Measurements from ENCODE around the gene CFAP119. TPM values are rescaled to one million over a fixed set of nuclear protein-coding genes. Genes with fewer than 3 reads are reported as not detected.

Gene CFAP119
- total RNA-seq, 6 experiments from 2014 or later: 4.3 to 7.6 (median 5.1) TPM

DNA sequence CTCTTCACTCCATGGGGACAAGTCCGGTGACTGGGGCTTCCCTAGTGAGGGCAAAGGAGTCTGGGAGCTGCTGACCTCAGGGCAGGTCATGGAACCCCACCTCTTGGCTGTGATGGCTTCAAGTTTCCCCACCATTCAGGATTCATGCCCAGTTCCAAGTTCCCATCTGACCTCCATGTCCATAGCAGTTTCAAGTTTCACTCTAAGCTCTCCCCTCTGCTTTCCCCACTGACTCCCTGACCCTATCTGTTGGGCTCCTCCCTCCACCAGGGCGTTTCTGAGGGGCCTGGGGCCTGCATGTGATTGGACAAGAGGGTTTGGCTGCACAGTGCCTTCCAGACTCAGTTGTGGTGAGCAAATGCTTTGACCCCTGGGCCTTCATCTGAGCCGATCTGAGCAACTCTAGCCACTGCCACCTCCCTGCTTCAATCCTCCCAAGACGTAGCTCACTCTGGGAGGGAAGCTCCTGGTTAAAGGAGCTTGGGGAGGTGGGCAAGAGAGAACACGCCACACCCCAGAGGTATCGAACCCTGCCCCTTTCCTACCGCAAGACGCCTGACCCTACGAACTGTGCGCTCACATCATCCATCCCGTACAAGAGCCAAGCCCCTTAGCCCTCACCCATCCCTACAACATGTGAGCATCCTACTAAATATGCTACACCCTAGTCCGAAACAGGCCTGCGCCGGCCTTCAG lies 16.8 kb upstream of the CFAP119 start:
- peak overlapping the region; percentile 76 for H3K27ac Mint-ChIP-seq
- H3K27me3 Mint-ChIP-seq (ENCODE audit: insufficient read depth): peaks cover 13% of the 10 kb centered on the region
- no peak for DNase-seq
- H3K4me1 Mint-ChIP-seq (ENCODE audit: low read depth): peaks cover 35% of the 10 kb centered on the region
- no peaks in the 10 kb centered on the region for H3K9me3 Mint-ChIP-seq
- peak overlapping the region; percentile 36; the same call in 1 of the 2 replicates for H3K4me3 Mint-ChIP-seq
- TF ChIP-seq CTCF (IDR thresholded peaks at IDR 0.05): no peak
- H3K36me3 Mint-ChIP-seq (ENCODE audit: low read depth): peaks cover 12% of the 10 kb centered on the region; the same call in 1 of the 2 replicates

GRCh38 chr16:30777591-30778297 lies 15.9 kb upstream of the CFAP119 start:
- Mint-ChIP-seq H3K4me3 (0 out of 2 replicates have a peak overlapping the region, but pooled peaks have one; percentile 93), H3K27me3 (ENCODE audit: insufficient read depth) (peaks cover 13% of the 10 kb centered on the region), H3K27ac (peak overlapping the region; percentile 97), H3K4me1 (ENCODE audit: low read depth) (peaks cover 35% of the 10 kb centered on the region), H3K9me3 (no peaks in the 10 kb centered on the region), H3K36me3 (ENCODE audit: low read depth) (peaks cover 11% of the 10 kb centered on the region; the same call in 1 of the 2 replicates)
- TF ChIP-seq CTCF (IDR thresholded peaks at IDR 0.05): no peak
- DNase-seq: no peak

- H3K9me3 Mint-ChIP-seq: no peaks in the 10 kb centered on the region
- peaks cover 17% of the 10 kb centered on the region for H3K27me3 Mint-ChIP-seq (ENCODE audit: insufficient read depth)
- peaks cover 24% of the 10 kb centered on the region; the same call in 1 of the 2 replicates for H3K36me3 Mint-ChIP-seq (ENCODE audit: low read depth)
- peaks cover 35% of the 10 kb centered on the region for H3K4me1 Mint-ChIP-seq (ENCODE audit: low read depth)
- DNase-seq: peak; percentile 83
- no peak for TF ChIP-seq CTCF (IDR thresholded peaks at IDR 0.05)
- H3K27ac Mint-ChIP-seq: peak overlapping the region; percentile 97
- H3K4me3 Mint-ChIP-seq: peak overlapping the region; percentile 93
These were observed 13.7 kb upstream of the CFAP119 start for GRCh38 chr16:30775392-30776188.

- peak overlapping the region; percentile 97 for H3K27ac Mint-ChIP-seq
- peaks cover 24% of the 10 kb centered on the region; the same call in 1 of the 2 replicates for H3K36me3 Mint-ChIP-seq (ENCODE audit: low read depth)
- H3K4me3 Mint-ChIP-seq: peak overlapping the region; percentile 93
- DNase-seq: no peak
- no peaks in the 10 kb centered on the region for H3K9me3 Mint-ChIP-seq
- peaks cover 17% of the 10 kb centered on the region for H3K27me3 Mint-ChIP-seq (ENCODE audit: insufficient read depth)
- no peak for TF ChIP-seq CTCF (IDR thresholded peaks at IDR 0.05)
- H3K4me1 Mint-ChIP-seq (ENCODE audit: low read depth): peaks cover 35% of the 10 kb centered on the region
These were observed 13.2 kb upstream of the CFAP119 start for GRCh38 chr16:30775131-30775391.

DNA sequence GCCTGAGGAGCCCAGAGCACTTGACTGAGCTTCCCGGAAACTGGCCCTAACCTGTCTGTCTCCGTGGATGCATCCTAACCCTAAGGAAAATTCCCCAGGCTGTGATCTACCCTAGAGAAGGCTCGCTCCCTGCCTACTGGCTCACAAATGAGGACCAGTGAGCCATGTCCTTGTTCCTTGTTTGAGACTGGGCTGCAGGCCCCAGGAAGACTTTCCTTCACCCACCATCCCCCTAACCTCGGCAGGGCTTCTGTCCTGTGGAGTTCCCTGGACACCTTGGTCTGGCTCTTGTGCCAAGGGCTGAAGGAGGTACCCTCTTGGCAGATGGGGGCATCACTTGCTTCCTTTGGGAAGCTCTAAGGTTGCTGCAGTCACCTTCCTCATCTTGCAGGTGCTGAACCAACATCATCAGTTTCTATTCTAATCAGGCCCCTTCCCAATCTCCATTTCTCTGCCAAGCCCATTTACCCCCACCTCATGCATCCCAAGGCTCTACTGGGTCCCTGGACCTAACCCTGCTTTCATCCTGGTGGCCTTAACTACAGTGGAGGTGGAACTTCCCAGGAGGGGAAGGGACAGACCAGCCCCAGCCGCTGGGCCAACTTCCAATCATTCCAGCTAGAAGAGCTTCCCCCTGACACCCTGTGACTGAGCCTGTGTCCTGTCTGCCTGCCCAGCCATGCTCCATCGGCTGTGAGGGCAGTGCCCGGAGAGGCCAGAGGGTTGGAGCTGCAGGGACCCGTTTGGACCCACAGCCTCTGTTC lies 12.7 kb upstream of the CFAP119 start:
- no peak for DNase-seq
- H3K27ac Mint-ChIP-seq: peak overlapping the region; percentile 97
- peak overlapping the region; percentile 93 for H3K4me3 Mint-ChIP-seq
- H3K27me3 Mint-ChIP-seq (ENCODE audit: insufficient read depth): peaks cover 17% of the 10 kb centered on the region
- H3K4me1 Mint-ChIP-seq (ENCODE audit: low read depth): peaks cover 35% of the 10 kb centered on the region
- no peak for TF ChIP-seq CTCF (IDR thresholded peaks at IDR 0.05)
- H3K9me3 Mint-ChIP-seq: no peaks in the 10 kb centered on the region
- peaks cover 24% of the 10 kb centered on the region; the same call in 1 of the 2 replicates for H3K36me3 Mint-ChIP-seq (ENCODE audit: low read depth)

Data from HFFc6 (cell line).